B cell (primary cell): ENCODE measurements around the gene ELAVL3.

ENCODE experiments used
- EZH2 ChIP-seq: IDR thresholded peaks from 2 replicates; pipeline ENCODE4 v1.6.1; 2012; ENCODE audit warnings: borderline replicate concordance, low read depth, mild to moderate bottlenecking, moderate library complexity, low read length; ENCODE audit not compliant: insufficient read depth, poor library complexity, severe bottlenecking
- TF ChIP-seq, protein P1 (sequence below): fragments of 200-600 bp; IDR thresholded peaks from one replicate; pipeline ENCODE4 v1.8.0; 2022; ENCODE audit warnings: antibody characterized with exemption, mild to moderate bottlenecking

DNA sequence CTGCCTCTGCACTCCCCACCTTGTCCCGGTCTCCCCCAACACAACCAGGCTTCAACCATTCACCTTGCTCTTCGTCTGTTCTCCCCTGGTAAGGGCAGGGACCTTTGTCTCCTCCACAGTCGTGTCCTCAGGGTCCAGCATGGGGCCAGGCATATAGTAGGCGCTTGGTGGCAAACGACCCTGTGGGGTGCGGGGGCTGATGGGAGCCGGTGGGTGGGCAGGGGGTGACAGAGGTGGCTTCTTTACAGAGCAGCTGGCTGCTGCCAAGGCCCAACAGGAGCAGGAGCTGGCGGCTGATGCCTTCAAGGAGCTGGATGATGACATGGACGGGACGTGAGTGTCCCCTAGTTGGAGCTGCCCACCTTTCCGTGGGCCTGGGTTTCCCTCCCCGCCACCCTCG lies 35.7 kb downstream of the ELAVL3 start:
- TF ChIP-seq, protein P1, sequence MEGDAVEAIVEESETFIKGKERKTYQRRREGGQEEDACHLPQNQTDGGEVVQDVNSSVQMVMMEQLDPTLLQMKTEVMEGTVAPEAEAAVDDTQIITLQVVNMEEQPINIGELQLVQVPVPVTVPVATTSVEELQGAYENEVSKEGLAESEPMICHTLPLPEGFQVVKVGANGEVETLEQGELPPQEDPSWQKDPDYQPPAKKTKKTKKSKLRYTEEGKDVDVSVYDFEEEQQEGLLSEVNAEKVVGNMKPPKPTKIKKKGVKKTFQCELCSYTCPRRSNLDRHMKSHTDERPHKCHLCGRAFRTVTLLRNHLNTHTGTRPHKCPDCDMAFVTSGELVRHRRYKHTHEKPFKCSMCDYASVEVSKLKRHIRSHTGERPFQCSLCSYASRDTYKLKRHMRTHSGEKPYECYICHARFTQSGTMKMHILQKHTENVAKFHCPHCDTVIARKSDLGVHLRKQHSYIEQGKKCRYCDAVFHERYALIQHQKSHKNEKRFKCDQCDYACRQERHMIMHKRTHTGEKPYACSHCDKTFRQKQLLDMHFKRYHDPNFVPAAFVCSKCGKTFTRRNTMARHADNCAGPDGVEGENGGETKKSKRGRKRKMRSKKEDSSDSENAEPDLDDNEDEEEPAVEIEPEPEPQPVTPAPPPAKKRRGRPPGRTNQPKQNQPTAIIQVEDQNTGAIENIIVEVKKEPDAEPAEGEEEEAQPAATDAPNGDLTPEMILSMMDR: no peak
- TF ChIP-seq EZH2: no peak
